Raji (cell line): Measurements from ENCODE around the gene CHI3L2.

Experiments used
- POLR2A ChIP-seq: IDR thresholded peaks from 2 replicates; pipeline ENCODE4 v1.6.1; 2011; ENCODE audit warnings: low read depth, low read length, control low read depth; ENCODE audit not compliant: insufficient read depth

Gene CHI3L2

DNA sequence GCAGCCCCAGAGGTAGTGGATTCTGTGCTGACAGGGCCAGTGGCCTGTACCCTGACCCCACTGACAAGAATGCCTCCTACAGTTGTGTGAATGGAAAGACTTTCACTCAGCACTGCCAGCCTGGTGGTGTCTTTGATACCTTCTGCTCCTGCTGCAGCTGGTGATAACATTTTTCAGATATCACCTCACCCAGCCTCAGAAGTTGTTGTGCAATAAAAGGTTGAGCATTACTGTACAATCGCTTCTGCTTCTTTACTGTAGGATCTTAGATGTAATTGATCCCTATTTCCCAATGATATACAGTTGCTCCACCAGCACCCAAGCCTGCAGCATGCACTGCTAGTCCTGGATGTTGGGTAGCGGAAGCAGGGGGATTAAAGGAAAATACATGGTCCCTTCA is 58.4 kb downstream of the CHI3L2 start:
- no peak for TF ChIP-seq POLR2A

DNA sequence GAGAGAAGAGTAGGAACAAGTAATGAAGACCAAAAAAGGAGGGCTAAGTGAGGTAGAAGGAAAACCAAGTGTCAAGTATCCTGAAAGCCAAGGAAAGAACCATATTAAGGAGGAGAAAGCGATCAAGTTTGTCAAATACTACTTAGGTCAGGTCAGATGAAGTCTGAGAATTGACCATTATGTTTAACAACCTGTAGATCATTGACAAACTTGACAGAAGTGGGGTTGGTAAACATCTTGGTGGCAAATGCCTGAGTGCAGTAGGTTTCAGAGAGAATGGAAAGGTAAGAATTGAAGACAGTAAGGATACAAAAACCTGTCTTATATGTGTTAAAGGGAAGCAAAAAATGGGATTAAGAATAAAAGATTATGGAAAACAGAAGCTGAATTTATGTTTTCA is 59.4 kb downstream of the CHI3L2 start:
- no peak for TF ChIP-seq POLR2A

DNA sequence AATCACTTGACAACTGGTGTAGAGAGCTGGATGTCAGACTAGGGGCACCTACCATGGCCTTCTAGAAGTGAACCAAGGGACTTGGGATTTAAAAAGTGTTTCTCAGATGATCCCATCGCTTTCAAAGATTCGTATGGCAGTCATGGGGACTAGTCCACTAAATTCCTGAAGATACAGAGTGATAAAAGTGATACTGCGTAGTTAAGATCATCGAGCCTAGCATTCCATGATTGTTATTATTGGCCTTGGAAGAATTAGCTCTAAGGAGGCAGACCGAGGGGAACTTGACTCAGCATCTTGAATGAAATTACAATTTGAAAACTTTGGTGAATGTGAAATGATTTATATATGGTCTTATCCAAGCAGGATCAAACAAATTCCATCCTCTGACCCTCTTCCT is 61.9 kb downstream of the CHI3L2 start:
- no peak for TF ChIP-seq POLR2A

GRCh38 chr1:111290104-111290503 is 62.6 kb downstream of the CHI3L2 start:
- no peak for TF ChIP-seq POLR2A

GRCh38 chr1:111290630-111291029 is 63.1 kb downstream of the CHI3L2 start, which contains the start of gene CHIA:
Gene CHIA (plus strand): TSS chr1:111290851. CDS start chr1:111310468, 19,617 bp downstream.
- TF ChIP-seq POLR2A = no peak
